Transverse colon (tissue), 4 donors: ENCODE measurements around the gene LRRC14B.

Source experiments
- POLR2AphosphoS5 ChIP-seq, 3 donors: sonication (generic); formaldehyde crosslinking; IDR thresholded peaks; one replicate each; pipeline ENCODE4 v1.6.1; 2016; ENCODE audit warnings: antibody characterized with exemption in 3 of 3
- TF ChIP-seq, protein P1 (sequence below), 5 experiments: fragments of 200-600 bp in 3 of 5; fragments of 450-650 bp in 2 of 5; sonication (generic) in 3 of 5; IDR thresholded peaks; 1 replicate in 2 of 5; 2 replicates in 3 of 5; pipeline ENCODE4 v1.5.1; 2016 to 2017; ENCODE audit warnings: antibody characterized with exemption in 5 of 5, inconsistent platforms in 3 of 5, mild to moderate bottlenecking in 2 of 5, moderate library complexity in 1 of 5

DNA sequence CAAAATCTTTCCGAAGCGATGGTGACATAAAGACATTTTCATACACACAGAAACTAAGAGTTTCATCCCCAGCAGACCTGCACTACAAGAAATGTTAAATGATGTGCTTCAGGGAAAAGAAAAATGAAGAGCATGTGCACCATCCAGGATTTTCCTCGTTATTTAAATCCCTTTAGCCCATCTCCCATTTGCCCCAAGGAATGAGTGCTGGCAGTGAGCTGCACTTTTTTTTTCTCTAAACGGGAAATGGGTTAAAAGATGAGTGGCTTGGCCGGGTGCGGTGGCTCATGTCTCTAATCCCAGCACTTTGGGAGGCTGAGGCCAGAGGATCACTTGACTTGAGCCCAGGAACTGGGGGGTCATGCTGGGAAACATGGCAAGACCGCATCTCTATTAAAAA, 6.8 kb upstream of the LRRC14B start:
- TF ChIP-seq POLR2AphosphoS5 (IDR thresholded peaks at IDR 0.05): no peak
- TF ChIP-seq, protein P1, sequence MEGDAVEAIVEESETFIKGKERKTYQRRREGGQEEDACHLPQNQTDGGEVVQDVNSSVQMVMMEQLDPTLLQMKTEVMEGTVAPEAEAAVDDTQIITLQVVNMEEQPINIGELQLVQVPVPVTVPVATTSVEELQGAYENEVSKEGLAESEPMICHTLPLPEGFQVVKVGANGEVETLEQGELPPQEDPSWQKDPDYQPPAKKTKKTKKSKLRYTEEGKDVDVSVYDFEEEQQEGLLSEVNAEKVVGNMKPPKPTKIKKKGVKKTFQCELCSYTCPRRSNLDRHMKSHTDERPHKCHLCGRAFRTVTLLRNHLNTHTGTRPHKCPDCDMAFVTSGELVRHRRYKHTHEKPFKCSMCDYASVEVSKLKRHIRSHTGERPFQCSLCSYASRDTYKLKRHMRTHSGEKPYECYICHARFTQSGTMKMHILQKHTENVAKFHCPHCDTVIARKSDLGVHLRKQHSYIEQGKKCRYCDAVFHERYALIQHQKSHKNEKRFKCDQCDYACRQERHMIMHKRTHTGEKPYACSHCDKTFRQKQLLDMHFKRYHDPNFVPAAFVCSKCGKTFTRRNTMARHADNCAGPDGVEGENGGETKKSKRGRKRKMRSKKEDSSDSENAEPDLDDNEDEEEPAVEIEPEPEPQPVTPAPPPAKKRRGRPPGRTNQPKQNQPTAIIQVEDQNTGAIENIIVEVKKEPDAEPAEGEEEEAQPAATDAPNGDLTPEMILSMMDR (IDR thresholded peaks at IDR 0.05): no peak
